ENCODE results near the gene SLC25A30.

DNA sequence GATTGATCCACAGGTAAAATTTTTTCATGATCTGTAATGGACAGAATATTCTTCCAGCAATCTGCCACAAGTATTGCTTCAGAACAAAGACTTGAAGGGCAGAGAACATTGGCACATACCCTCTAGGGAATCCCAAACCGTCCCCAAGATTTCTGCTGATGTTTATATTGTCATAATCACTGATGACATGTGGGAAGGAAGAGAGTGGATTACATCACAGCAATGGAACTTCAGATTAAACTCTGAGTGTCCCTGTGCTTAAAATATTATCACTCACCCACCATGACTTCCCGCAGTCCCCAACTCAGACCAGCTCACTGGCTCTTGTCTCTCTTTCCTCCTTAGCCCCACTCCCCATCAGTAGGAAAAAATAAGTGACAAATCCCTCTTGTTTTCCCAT lies 68.7 kb downstream of the SLC25A30 start:
- TF ChIP-seq, protein P1, sequence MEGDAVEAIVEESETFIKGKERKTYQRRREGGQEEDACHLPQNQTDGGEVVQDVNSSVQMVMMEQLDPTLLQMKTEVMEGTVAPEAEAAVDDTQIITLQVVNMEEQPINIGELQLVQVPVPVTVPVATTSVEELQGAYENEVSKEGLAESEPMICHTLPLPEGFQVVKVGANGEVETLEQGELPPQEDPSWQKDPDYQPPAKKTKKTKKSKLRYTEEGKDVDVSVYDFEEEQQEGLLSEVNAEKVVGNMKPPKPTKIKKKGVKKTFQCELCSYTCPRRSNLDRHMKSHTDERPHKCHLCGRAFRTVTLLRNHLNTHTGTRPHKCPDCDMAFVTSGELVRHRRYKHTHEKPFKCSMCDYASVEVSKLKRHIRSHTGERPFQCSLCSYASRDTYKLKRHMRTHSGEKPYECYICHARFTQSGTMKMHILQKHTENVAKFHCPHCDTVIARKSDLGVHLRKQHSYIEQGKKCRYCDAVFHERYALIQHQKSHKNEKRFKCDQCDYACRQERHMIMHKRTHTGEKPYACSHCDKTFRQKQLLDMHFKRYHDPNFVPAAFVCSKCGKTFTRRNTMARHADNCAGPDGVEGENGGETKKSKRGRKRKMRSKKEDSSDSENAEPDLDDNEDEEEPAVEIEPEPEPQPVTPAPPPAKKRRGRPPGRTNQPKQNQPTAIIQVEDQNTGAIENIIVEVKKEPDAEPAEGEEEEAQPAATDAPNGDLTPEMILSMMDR (IDR thresholded peaks at IDR 0.05; ENCODE audit: low read depth, low read length), result no peak
- TF ChIP-seq EZH2phosphoT487 (IDR thresholded peaks at IDR 0.05; ENCODE audit: low read depth), result no peak
